GM19452 (cell line): ENCODE results near the gene CDH6.

Experiments
- ATAC-seq: cut with Tn5 transposase; IDR thresholded peaks from one replicate; pipeline ENCODE4 v1.9.1; 2021; ENCODE audit not compliant: unreplicated experiment

CDH6 gene

GRCh38 chr5:31244921-31245320 lies 51.4 kb downstream of the CDH6 start:
- ATAC-seq = no peak

- ATAC-seq = no peak
Measured at GRCh38 chr5:31247381-31247780, 53.9 kb downstream of the CDH6 start.

- ATAC-seq = no peak
Measured at GRCh38 chr5:31250201-31250600, 56.7 kb downstream of the CDH6 start.

GRCh38 chr5:31251032-31251431 lies 57.5 kb downstream of the CDH6 start:
- ATAC-seq = no peak

- no peak for ATAC-seq
Measured at GRCh38 chr5:31255041-31255440, 61.6 kb downstream of the CDH6 start.

GRCh38 chr5:31268256-31268655 lies 74.8 kb downstream of the CDH6 start:
- ATAC-seq = no peak

- no peak for ATAC-seq
Measured at GRCh38 chr5:31268686-31269085, 75.2 kb downstream of the CDH6 start.

GRCh38 chr5:31269259-31269658 lies 75.8 kb downstream of the CDH6 start:
- no peak for ATAC-seq

- no peak for ATAC-seq
Measured at GRCh38 chr5:31270396-31270795, 76.9 kb downstream of the CDH6 start.

- no peak for ATAC-seq
Measured at GRCh38 chr5:31271567-31271966, 78.1 kb downstream of the CDH6 start.

- ATAC-seq = no peak
Measured at GRCh38 chr5:31273161-31273560, 79.7 kb downstream of the CDH6 start.

- peak; percentile 83 for ATAC-seq
Measured at GRCh38 chr5:31273631-31274378, 80.3 kb downstream of the CDH6 start.

- no peak for ATAC-seq
Measured at GRCh38 chr5:31280210-31280609, 86.7 kb downstream of the CDH6 start.

- ATAC-seq = no peak
Measured at GRCh38 chr5:31283326-31283725, 89.8 kb downstream of the CDH6 start.

- no peak for ATAC-seq
Measured at GRCh38 chr5:31285025-31285424, 91.5 kb downstream of the CDH6 start.

GRCh38 chr5:31287985-31288384 lies 94.5 kb downstream of the CDH6 start:
- no peak for ATAC-seq

GRCh38 chr5:31289429-31289828 lies 95.9 kb downstream of the CDH6 start:
- ATAC-seq = no peak

GRCh38 chr5:31291323-31291854 lies 97.9 kb downstream of the CDH6 start:
- no peak for ATAC-seq

GRCh38 chr5:31300501-31300900 lies 107.0 kb downstream of the CDH6 start:
- ATAC-seq = no peak

- no peak for ATAC-seq
Measured at GRCh38 chr5:31301833-31302232, 108.3 kb downstream of the CDH6 start.

GRCh38 chr5:31303688-31304087 lies 110.2 kb downstream of the CDH6 start:
- ATAC-seq = no peak

- no peak for ATAC-seq
Measured at GRCh38 chr5:31317665-31318064, 124.2 kb downstream of the CDH6 start.

GRCh38 chr5:31319335-31319734 lies 125.8 kb downstream of the CDH6 start:
- ATAC-seq = no peak
